GM12878 (cell line): Measurements from ENCODE around the gene HSP90AB1. TPM values are rescaled to one million over a fixed set of nuclear protein-coding genes. Genes with fewer than 3 reads are reported as not detected.

ENCODE experiments used
- ATF2 ChIP-seq: IDR thresholded peaks from 2 replicates; pipeline ENCODE4 v1.6.1; 2012; ENCODE audit warnings: low read length, inconsistent platforms
- BCLAF1 ChIP-seq: fragments of 450-650 bp; IDR thresholded peaks from 2 replicates; pipeline ENCODE4 v1.6.1; 2017; ENCODE audit warnings: antibody characterized with exemption, mild to moderate bottlenecking, moderate library complexity
- CBFB ChIP-seq: IDR thresholded peaks from 2 replicates; pipeline ENCODE4 v1.6.1; 2016; ENCODE audit warnings: antibody characterized with exemption, low read depth
- HCFC1 ChIP-seq: fragments of 150-350 bp; IDR thresholded peaks from 2 replicates; pipeline ENCODE4 v1.6.1; 2014; ENCODE audit warnings: low read length
- KLF5 ChIP-seq: fragments of 450-650 bp; IDR thresholded peaks from 2 replicates; pipeline ENCODE4 v1.6.1; 2014; ENCODE audit warnings: mild to moderate bottlenecking; ENCODE audit not compliant: partially characterized antibody
- MEF2B ChIP-seq: fragments of 450-650 bp; IDR thresholded peaks from 2 replicates; pipeline ENCODE4 v1.6.1; 2018; ENCODE audit warnings: mild to moderate bottlenecking, moderate library complexity; ENCODE audit not compliant: partially characterized antibody, poor library complexity, severe bottlenecking
- MYB ChIP-seq: fragments of 150-350 bp; IDR thresholded peaks from 2 replicates; pipeline ENCODE4 v1.6.1; 2014; ENCODE audit warnings: mild to moderate bottlenecking, low read depth, low read length, borderline replicate concordance
- POLR2AphosphoS5 ChIP-seq: IDR thresholded peaks from 2 replicates; pipeline ENCODE4 v1.6.1; 2011; ENCODE audit warnings: mild to moderate bottlenecking, low read length, inconsistent platforms
- POU2F2 ChIP-seq: IDR thresholded peaks from 3 replicates; pipeline ENCODE4 v1.6.1; 2011; ENCODE audit warnings: low read depth, mild to moderate bottlenecking, low read length, borderline replicate concordance
- RBBP5 ChIP-seq: fragments of 200-600 bp; sonication (generic); conservative IDR thresholded peaks from 2 replicates; pipeline ENCODE4 v1.6.1; 2016
- ZBTB11 ChIP-seq: fragments of 450-650 bp; formaldehyde crosslinking; IDR thresholded peaks from 2 replicates; pipeline ENCODE4 v1.5.0; 2022; ENCODE audit warnings: mild to moderate bottlenecking, missing genetic modification characterization
- ZNF24 ChIP-seq: fragments of 450-650 bp; IDR thresholded peaks from 2 replicates; pipeline ENCODE4 v1.6.1; 2017; ENCODE audit warnings: antibody characterized with exemption, mild to moderate bottlenecking
- ZNF592 ChIP-seq: fragments of 450-650 bp; IDR thresholded peaks from 2 replicates; pipeline ENCODE4 v1.6.1; 2017; ENCODE audit warnings: mild to moderate bottlenecking, moderate library complexity
- polyA plus RNA-seq, 11 experiments: library from polyadenylated mRNA; depleted of rRNA in 4 of 11; unstranded in 6 of 11; stranded (reverse) in 5 of 11; fragments of >200 nt; fragmentation: Nextera tagmentation in 4 of 11; fragmentation: Illumina TruSeq in 1 of 11; extraction: Ambion mirVana in 4 of 11; extraction: Trizol in 1 of 11; gene quantifications; 1 replicate in 1 of 11; 2 replicates in 10 of 11; pipeline versions ENCODE4 v1.2.1 to v1.2.3, GENCODE V29; 2011 to 2016; ENCODE audit warnings: inconsistent platforms in 2 of 11, missing spikeins in 2 of 11, low read depth in 1 of 11
- total RNA-seq, 4 experiments: library from RNA; depleted of rRNA in 3 of 4; stranded (reverse); fragments of >200 nt in 3 of 4; fragmentation: Illumina TruSeq in 1 of 4; extraction: Trizol in 1 of 4; gene quantifications; 2 replicates each; pipeline versions ENCODE4 v1.2.1 to v1.2.3, GENCODE V29; 2013 to 2021

Gene HSP90AB1
- total and polyA plus RNA-seq, 10 of the 15 experiments (the other 5 are each of a cell fraction or from before 2014, with no cell fraction given): 988 to 1,682 (median 1,146) TPM

GRCh38 chr6:44256775-44257024, 9.8 kb downstream of the HSP90AB1 start (continued):
- TF ChIP-seq ATF2 (no peak), POU2F2 (peak; percentile 6; the same call in 1 of the 3 replicates), MYB (no peak), ZNF592 (no peak), ZNF24 (no peak), BCLAF1 (no peak), ZBTB11 (CRISPR knock-in tag) (no peak), HCFC1 (no peak), POLR2AphosphoS5 (0 out of 2 replicates have a peak, but pooled peaks have one; percentile 2), KLF5 (no peak), MEF2B (no peak), CBFB (no peak), RBBP5 (no peak)
- TF ChIP-seq, all 136 proteins: peak for 4
